Fibroblast of skin of back (primary cell): ENCODE measurements around the gene GXYLT1.
A peak's percentile ranks its signal among the peaks of the same experiment; 100 is the strongest.
"Not testable (repeated sequence)": the region's sequence is repeated elsewhere in the genome, so short reads cannot be mapped to it uniquely, and the experiment has no call there.

Experiments
- DNase-seq: peaks from one replicate; pipeline ENCODE4 v3.0.0-alpha.2; 2013

GXYLT1 gene

DNA sequence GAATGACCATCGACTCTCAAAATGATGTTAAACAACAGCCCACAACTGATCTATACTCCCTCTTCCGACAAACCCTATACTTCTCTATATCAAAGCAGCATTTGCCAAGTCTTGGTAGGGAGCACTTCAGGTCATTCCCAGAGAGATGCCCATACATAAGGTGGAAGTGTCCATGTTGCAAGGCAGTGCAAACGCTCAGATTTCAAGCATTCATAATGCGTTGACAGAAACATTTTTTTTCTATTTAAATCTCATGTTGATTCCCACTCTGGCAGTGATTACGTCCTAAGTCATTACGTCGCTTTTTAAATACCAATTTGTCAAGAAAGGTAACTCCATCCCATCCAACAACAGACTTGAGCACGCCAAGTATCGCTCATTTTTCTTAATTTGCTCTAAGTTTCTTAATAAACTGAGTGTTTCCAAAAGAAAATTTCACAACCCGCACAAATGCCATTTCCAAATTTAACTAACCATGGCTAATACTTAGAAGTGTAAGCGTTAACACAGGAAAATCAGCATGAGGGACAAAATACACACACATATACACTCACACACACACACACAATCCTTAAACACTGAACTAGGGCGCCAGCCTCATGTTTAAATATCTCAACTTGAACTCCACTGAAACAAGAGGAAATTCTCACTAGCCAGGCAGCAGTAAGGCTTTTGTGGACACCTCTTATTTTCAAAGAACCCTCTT, 1.1 kb downstream of the GXYLT1 start:
- DNase-seq = peak; percentile 20

- DNase-seq = no peak
These were observed 2.6 kb downstream of the GXYLT1 start for GRCh38 chr12:42141981-42142606.

GRCh38 chr12:42140901-42141300, 3.8 kb downstream of the GXYLT1 start:
- peak; percentile 83 for DNase-seq

DNA sequence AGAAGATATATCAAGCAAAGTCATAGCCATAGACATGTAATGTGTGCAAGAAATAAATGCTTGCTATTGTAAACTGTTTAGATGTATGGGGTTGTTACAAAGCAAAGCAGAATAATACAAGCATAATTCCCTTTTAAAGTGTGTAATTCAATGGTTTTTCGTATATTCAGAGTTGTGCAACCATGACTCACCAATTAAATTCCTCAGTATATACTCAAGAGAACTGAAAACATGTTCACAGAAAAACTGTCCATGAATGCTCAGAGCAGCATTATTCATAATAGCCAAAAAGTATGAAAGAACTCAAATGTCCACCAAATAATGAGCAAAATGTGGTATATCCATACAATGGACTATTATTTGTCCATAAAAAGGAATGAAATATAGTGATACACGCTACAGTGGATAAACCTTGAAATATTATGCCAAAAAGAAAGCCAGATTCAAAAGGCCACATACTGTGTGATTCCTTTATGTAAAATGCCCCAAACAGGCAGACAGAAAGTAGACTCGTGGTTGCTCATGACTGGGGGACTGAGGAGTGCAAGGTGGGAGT, 9.3 kb downstream of the GXYLT1 start:
- DNase-seq = peak; percentile 78

GRCh38 chr12:42130672-42131402, 13.8 kb downstream of the GXYLT1 start:
- DNase-seq = peak; percentile 67

DNA sequence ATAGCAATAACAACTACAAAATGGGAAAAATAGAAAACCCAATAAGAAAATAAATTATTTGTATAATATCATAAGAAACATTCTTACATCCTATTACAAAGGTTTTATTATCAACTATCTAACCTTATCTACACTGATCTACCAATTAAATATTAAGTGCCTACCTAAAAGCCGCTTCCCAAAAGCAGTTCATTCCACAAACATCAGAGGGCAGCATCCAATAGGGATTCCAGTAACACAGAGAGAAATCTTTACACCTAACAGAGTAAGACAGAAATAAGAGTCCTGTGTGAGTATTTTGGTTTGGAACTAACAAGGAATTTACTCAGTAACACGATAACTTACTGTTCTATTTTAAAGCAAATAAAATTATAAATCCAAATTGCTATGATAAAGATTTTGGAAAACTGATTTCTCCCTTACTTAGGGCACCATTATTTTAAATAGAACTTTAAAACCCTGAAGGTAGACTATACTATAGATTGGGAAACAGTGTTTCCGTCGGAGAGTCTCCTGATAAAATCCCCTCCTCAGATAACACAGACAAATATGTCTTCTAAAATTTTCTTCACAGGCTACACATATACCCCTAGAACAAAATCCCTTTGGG, 15.0 kb downstream of the GXYLT1 start:
- DNase-seq = peak; percentile 77

DNA sequence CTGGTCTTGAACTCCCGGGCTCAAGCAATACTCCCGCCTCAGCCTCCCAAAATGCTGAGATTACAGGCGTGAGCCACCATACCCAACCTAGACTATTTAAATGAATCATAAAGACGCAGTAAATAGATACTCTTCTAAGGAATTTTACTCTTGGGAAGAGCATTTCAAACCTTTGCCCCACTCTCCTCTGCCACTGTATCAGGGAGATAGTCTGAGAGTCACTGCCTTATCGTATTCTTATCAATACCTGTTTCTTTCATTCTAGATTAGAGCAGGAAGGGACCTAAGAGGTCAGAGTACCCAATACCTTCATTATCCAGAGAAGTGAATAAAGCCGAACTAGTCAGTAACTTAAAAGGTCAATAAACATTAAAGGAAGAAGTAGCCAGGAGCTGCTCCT, 15.8 kb downstream of the GXYLT1 start:
- DNase-seq = no peak

- DNase-seq = peak; percentile 36
These were observed 16.3 kb downstream of the GXYLT1 start for GRCh38 chr12:42128327-42128726.

- no peak for DNase-seq
These were observed 17.7 kb downstream of the GXYLT1 start for GRCh38 chr12:42126963-42127362.

GRCh38 chr12:42125388-42125767, 19.3 kb downstream of the GXYLT1 start:
- DNase-seq = no peak

DNA sequence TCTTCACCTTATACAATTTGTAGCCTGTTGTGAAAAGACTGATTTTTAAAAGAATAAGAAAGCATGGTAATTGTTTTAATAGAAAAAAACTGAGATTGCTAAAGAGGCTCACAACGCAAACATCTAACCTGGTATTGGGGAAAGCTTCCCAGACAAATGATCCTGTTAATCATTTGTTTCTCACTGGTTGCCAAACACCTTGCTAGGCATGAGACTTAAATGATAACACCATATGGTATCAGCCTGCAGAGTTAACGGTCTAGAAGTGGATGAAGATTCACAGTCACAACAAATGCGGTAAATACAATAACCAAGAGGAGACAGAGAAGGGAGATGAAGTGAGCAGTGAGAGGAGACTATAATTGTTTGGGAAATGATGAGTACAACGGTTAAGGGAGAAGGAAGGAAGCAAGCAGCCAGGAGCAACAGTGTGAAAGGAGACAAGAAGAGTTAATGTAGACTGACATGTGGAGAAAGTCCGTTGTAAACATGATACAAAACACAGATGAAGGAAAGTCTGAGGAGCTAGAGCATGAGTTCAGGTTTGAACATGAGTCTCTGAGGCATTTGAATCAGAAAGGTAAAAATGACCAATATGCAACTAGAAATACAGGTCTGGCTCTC, 19.8 kb downstream of the GXYLT1 start:
- DNase-seq = no peak

- peak; percentile 80 for DNase-seq
These were observed 25.5 kb downstream of the GXYLT1 start for GRCh38 chr12:42119085-42119633.

GRCh38 chr12:42118136-42118879, 26.4 kb downstream of the GXYLT1 start:
- peak; percentile 33 for DNase-seq

- no peak for DNase-seq
These were observed 35.6 kb downstream of the GXYLT1 start for GRCh38 chr12:42109031-42109430.

DNA sequence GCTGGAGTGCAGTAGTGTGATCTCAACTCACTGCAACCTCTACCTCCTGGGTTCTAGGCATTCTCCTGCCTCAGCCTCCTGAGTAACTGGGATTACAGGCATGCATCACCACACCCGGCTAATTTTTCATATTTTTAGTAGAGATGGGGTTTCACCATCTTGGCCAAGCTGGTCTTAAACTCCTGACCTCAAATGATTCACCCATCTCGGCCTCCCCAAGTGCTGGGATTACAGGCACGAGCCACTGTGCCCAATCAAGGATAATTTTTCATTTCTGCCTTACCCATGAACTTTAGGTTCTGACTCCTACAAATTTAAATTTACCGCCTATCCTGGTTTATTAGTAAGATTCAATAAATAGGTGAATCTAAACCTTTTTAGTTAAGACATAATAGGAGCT, 37.9 kb downstream of the GXYLT1 start:
- DNase-seq = not testable (repeated sequence)

DNA sequence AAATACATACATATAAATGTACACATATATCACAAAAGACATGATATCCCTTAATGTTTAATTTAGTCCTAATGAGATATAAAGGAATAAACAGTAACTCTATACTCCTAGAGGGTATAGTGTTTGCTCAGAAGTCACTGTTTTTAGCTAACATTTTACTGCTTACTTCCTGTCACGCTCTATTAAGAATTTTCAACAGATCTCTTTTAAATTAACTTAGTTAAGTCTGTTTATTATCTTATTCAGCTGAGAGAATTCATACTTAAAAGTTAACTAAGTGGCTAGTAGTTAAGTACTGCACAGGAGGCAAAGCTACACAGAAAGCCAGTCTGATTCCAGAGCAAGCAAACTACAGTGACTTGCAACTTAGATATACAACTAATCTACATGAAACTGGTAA, 39.9 kb downstream of the GXYLT1 start:
- no peak for DNase-seq

DNA sequence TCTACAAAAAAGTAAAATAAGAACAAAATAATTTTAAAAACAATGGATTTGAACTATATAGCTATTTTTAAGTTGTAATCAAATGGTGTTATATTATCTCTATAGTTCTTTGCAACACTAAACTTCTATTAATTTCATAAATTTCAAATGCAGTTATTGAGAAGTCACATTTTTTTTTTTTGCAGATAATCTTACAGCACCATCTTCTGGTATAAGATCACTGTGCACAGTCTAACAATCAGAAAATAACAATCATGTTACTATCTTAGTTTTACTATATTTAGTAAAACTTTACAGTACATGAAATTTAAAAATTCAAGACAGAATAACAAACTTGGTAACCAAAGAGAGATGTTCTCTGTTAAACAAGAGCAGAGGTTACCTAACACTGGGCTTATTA, 40.6 kb downstream of the GXYLT1 start:
- DNase-seq = no peak

DNA sequence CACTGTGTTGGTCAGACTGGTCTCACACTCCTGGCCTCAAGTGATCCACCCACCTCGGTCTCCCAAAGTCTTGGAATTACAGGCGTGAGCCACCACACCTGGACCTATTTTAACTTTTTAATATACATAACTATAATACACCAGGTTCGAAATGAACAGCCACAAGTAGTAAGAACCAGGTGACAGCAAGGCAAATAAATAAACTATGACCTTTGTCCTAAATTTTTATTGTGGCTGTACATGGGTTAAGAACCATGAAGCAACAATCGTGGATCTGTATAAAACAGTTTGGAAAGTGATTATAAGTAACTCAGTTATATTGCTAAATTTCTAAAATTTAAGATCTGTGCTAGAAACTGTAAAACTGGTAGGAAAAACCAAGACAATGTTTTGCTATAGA, 41.5 kb downstream of the GXYLT1 start:
- no peak for DNase-seq

DNA sequence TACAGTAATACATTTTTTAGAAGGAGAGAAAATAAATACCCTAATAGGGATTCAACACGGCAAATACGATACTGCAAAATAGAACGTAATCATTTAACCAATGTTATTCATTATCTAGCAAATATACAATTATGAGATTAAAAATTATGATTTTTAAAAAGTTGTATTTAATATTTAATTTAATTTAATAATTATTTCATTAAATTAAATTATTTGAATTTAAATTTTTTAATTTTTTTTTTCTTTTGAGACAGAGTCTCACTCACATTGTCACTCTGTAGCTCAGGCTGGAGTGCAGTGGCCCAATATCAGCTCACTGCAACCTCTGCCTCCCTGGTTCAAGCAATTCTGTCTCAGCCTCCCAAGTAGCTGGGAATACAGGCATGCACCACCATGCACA, 42.0 kb downstream of the GXYLT1 start:
- no peak for DNase-seq

DNA sequence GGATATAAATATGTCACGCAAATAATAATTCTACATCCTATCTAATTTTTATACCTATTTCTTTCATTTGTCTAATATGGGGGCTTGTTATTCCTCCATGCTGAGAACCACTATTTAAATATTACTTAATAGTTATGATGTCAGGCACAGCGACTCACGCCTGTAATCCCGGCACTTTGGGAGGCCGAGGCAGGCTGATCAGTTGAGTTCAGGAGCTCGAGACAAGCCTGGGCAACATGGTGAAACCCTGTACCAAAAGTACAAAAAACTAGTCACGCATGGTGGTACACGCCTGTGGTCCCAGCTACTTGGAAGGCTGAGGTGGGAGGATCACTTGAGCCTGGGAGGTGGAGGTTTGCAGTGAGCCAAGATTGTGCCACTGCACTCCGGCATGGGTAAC, 45.2 kb downstream of the GXYLT1 start:
- DNase-seq = no peak

- no peak for DNase-seq
These were observed 46.7 kb downstream of the GXYLT1 start for GRCh38 chr12:42097971-42098370.

GRCh38 chr12:42094277-42094676, 50.4 kb downstream of the GXYLT1 start:
- DNase-seq = peak; percentile 69
